Activated B cell treated with CpG ODN at 0.5 μM for 24 hours (primary cell): ENCODE results near the gene FYB2. TPM values are rescaled to one million over a fixed set of nuclear protein-coding genes. Genes with fewer than 3 reads are reported as not detected.

ENCODE experiments used
- ATAC-seq: fragments of 200-7000 bp; cut with Tn5 transposase; one replicate; pipeline ENCODE4 v1.10.0; 2021; ENCODE audit warnings: low read depth, mild to moderate bottlenecking, moderate library complexity
- CTCF ChIA-PET: fragments of 350-600 bp; sonication (Branson Sonifier 250); formaldehyde crosslinking; loops from one replicate; lab custom pipeline; 2021; ENCODE audit warnings: antibody characterized with exemption; lab: Charles Lee
- POLR2A ChIA-PET: fragments of 350-600 bp; sonication (Branson Sonifier 250); formaldehyde crosslinking; loops from one replicate; lab custom pipeline; 2021; ENCODE audit warnings: antibody characterized with exemption; lab: Charles Lee
- DNase-seq: peaks from one replicate; pipeline ENCODE4 v3.0.0; 2022
- H3K27ac Mint-ChIP-seq: one replicate; pipeline ENCODE4 v1.8.0; 2020; ENCODE audit warnings: mixed read lengths
- H3K27me3 Mint-ChIP-seq: one replicate; pipeline ENCODE4 v1.8.0; 2021; ENCODE audit warnings: mixed read lengths
- H3K36me3 Mint-ChIP-seq: one replicate; pipeline ENCODE4 v1.8.0; 2021; ENCODE audit warnings: low read depth, mixed read lengths
- H3K4me1 Mint-ChIP-seq: one replicate; pipeline ENCODE4 v1.8.0; 2021; ENCODE audit warnings: mixed read lengths
- H3K4me3 Mint-ChIP-seq: one replicate; pipeline ENCODE4 v1.8.0; 2020; ENCODE audit warnings: mild to moderate bottlenecking, mixed read lengths
- H3K9me3 Mint-ChIP-seq: one replicate; pipeline ENCODE4 v1.8.0; 2020; ENCODE audit warnings: mixed read lengths
- CTCF ChIP-seq: fragments of 200-600 bp; IDR thresholded peaks from one replicate; pipeline ENCODE4 v1.8.0; 2022; ENCODE audit warnings: antibody characterized with exemption, mild to moderate bottlenecking
- intact Hi-C: fragments of 100-400 bp; cut with micrococcal nuclease; formaldehyde crosslinking; loops from one replicate; pipeline ENCODE4 v1.15.1; 2024
- total RNA-seq: library from RNA; stranded (reverse); gene quantifications from 2 replicates; pipeline ENCODE4 v1.2.3, GENCODE V29; 2022

Gene FYB2
- total RNA-seq, 1 donor from 2014 or later: not detected

DNA sequence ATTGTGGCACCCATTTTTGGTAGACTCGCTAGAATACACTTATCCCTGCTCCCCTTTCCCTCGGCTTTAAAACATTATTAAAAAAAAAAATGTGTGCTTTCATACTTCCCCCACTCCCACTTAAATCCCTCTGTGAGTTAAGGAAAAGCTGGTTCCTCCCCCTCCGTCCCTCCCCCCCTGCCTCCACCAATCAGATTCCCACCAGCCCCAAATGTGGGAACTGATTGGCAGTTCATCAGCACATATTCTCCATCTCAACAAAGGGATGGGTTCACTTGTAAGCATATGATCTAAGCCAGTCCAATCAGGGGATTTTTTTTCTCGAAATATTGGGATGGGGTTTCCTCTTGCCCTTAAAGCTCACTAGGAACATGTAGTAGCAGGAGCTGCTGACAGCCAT lies 10.8 kb upstream of the FYB2 start:
- Mint-ChIP-seq H3K9me3 (no peaks in the 10 kb centered on the region), H3K27ac (no peak overlapping the region), H3K36me3 (no peaks in the 10 kb centered on the region), H3K27me3 (peaks cover 13% of the 10 kb centered on the region), H3K4me3 (no peak overlapping the region), H3K4me1 (peaks cover 5% of the 10 kb centered on the region)
- DNase-seq: no peak
- CTCF ChIA-PET: no interaction called here
- intact Hi-C loops: no loop called here
- POLR2A ChIA-PET: no interaction called here
- ATAC-seq: no peak
- TF ChIP-seq CTCF: no peak

DNA sequence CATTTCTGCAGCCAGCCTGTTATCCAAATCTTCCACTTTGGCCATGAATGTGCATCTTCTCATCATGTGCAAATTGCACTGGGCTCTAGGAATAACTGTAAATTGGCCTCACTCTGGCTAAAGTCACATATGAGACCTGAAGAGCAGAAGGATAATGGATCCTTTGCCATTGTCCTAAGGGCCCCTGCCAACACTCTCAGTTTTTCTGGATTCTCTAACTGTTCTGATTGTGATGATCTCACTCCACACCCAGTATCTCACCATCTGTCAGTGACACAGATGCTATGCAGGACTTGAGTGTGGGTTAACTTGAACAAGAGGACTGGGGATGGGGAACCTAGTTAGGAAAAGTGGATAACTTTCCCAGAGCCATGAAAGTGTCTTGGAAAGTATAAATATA lies 8.5 kb upstream of the FYB2 start:
- no peak for TF ChIP-seq CTCF
- intact Hi-C loops: no loop called here
- ChIA-PET POLR2A (no interaction called here), CTCF (no interaction called here)
- Mint-ChIP-seq H3K4me1 (peaks cover 5% of the 10 kb centered on the region), H3K27ac (no peak overlapping the region), H3K9me3 (no peaks in the 10 kb centered on the region), H3K27me3 (peaks cover 16% of the 10 kb centered on the region), H3K4me3 (no peak overlapping the region), H3K36me3 (no peaks in the 10 kb centered on the region)
- ATAC-seq (no peak), DNase-seq (no peak)

GRCh38 chr1:56825436-56825835 lies 6.2 kb upstream of the FYB2 start:
- Mint-ChIP-seq H3K36me3 (no peaks in the 10 kb centered on the region), H3K4me3 (no peak overlapping the region), H3K9me3 (no peaks in the 10 kb centered on the region), H3K27ac (no peak overlapping the region), H3K4me1 (no peaks in the 10 kb centered on the region), H3K27me3 (peaks cover 13% of the 10 kb centered on the region)
- TF ChIP-seq CTCF: no peak
- DNase-seq (no peak), ATAC-seq (no peak)
- CTCF ChIA-PET: no interaction called here
- POLR2A ChIA-PET: no interaction called here
- intact Hi-C loops: no loop called here

DNA sequence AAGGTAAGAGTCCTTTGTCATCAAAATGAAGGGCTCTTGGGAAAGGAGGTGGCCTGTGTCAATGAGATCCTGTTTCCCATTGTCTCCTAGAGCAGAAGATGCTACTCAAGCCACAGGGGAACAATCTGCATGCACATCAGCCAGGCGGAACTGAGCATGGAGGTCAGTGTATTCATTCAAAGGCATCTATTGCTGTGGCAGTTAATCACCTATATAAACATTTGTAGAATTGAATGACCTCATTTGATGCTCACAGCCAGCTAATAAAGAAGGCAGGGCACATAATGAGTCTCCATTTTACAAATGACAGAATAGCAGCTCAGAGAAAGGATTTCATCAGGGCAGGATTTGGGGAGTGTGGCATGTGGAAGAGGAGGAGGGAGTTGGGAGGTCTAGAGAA lies 5.7 kb upstream of the FYB2 start:
- Mint-ChIP-seq H3K36me3 (no peaks in the 10 kb centered on the region), H3K9me3 (no peaks in the 10 kb centered on the region), H3K27me3 (peaks cover 16% of the 10 kb centered on the region), H3K27ac (no peak overlapping the region), H3K4me1 (no peaks in the 10 kb centered on the region), H3K4me3 (no peak overlapping the region)
- DNase-seq (no peak), ATAC-seq (no peak)
- POLR2A ChIA-PET: no interaction called here
- intact Hi-C loops: no loop called here
- TF ChIP-seq CTCF: no peak
- CTCF ChIA-PET: no interaction called here

- intact Hi-C loops: no loop called here
- TF ChIP-seq CTCF: no peak
- CTCF ChIA-PET: no interaction called here
- H3K9me3 Mint-ChIP-seq: no peaks in the 10 kb centered on the region
- H3K27ac Mint-ChIP-seq: no peak overlapping the region
- ATAC-seq (no peak), DNase-seq (no peak)
- peaks cover 19% of the 10 kb centered on the region for H3K27me3 Mint-ChIP-seq
- POLR2A ChIA-PET: no interaction called here
- H3K4me3 Mint-ChIP-seq: no peak overlapping the region
- no peaks in the 10 kb centered on the region for H3K36me3 Mint-ChIP-seq
- no peaks in the 10 kb centered on the region for H3K4me1 Mint-ChIP-seq
Observed at GRCh38 chr1:56824271-56824670, 5.1 kb upstream of the FYB2 start.
